ENCODE measurements around the gene CABCOCO1.

Gene CABCOCO1

GRCh38 chr10:61628151-61628874 is 34.4 kb upstream of the CABCOCO1 start:
- Histone ChIP-seq H3K36me3 (no peaks in the 10 kb centered on the region), H3K9me3 (no peaks in the 10 kb centered on the region), H3K27ac (no peak overlapping the region), H3K4me1 (no peaks in the 10 kb centered on the region), H4K20me1 (no peaks in the 10 kb centered on the region), H3K27me3 (no peaks in the 10 kb centered on the region), H3K9ac (no peak overlapping the region), H3K4me2 (no peak overlapping the region), H3K4me3 (no peak overlapping the region)
- TF ChIP-seq Cebpa-rat (IDR thresholded peaks at IDR 0.05) = no peak

- Histone ChIP-seq H3K4me2 (no peak overlapping the region), H4K20me1 (no peaks in the 10 kb centered on the region), H3K9ac (no peak overlapping the region), H3K27ac (no peak overlapping the region), H3K27me3 (no peaks in the 10 kb centered on the region), H3K4me1 (no peaks in the 10 kb centered on the region), H3K9me3 (no peaks in the 10 kb centered on the region), H3K4me3 (no peak overlapping the region), H3K36me3 (no peaks in the 10 kb centered on the region)
- no peak for TF ChIP-seq Cebpa-rat (IDR thresholded peaks at IDR 0.05)
Observed at GRCh38 chr10:61628875-61629513, 33.7 kb upstream of the CABCOCO1 start.

- H3K4me3 ChIP-seq = no peak overlapping the region
- no peaks in the 10 kb centered on the region for H3K9me3 ChIP-seq
- H4K20me1 ChIP-seq = no peaks in the 10 kb centered on the region
- H3K36me3 ChIP-seq = no peaks in the 10 kb centered on the region
- no peaks in the 10 kb centered on the region for H3K27me3 ChIP-seq
- H3K9ac ChIP-seq = no peak overlapping the region
- H3K4me1 ChIP-seq = no peaks in the 10 kb centered on the region
- no peak overlapping the region for H3K4me2 ChIP-seq
- TF ChIP-seq Cebpa-rat (IDR thresholded peaks at IDR 0.05) = no peak
- H3K27ac ChIP-seq = no peak overlapping the region
Observed at GRCh38 chr10:61629576-61629975, 33.2 kb upstream of the CABCOCO1 start.

- Histone ChIP-seq H3K4me1 (no peaks in the 10 kb centered on the region), H3K36me3 (no peaks in the 10 kb centered on the region), H4K20me1 (no peaks in the 10 kb centered on the region), H3K9ac (no peak overlapping the region), H3K9me3 (no peaks in the 10 kb centered on the region), H3K27me3 (no peaks in the 10 kb centered on the region), H3K27ac (no peak overlapping the region), H3K4me2 (no peak overlapping the region), H3K4me3 (no peak overlapping the region)
- no peak for TF ChIP-seq Cebpa-rat (IDR thresholded peaks at IDR 0.05)
Observed at GRCh38 chr10:61632057-61632670, 30.6 kb upstream of the CABCOCO1 start.

- H3K36me3 ChIP-seq = no peaks in the 10 kb centered on the region
- H4K20me1 ChIP-seq = no peaks in the 10 kb centered on the region
- H3K27me3 ChIP-seq = no peaks in the 10 kb centered on the region
- H3K9ac ChIP-seq = no peak overlapping the region
- H3K9me3 ChIP-seq = no peaks in the 10 kb centered on the region
- H3K27ac ChIP-seq = no peak overlapping the region
- TF ChIP-seq Cebpa-rat (IDR thresholded peaks at IDR 0.05) = no peak
- H3K4me3 ChIP-seq = no peak overlapping the region
- no peaks in the 10 kb centered on the region for H3K4me1 ChIP-seq
- H3K4me2 ChIP-seq = no peak overlapping the region
Observed at GRCh38 chr10:61633665-61634064, 29.1 kb upstream of the CABCOCO1 start.

- Histone ChIP-seq H3K9me3 (no peaks in the 10 kb centered on the region), H3K4me1 (no peaks in the 10 kb centered on the region), H3K27ac (no peak overlapping the region), H3K4me2 (no peak overlapping the region), H4K20me1 (no peaks in the 10 kb centered on the region), H3K9ac (no peak overlapping the region), H3K27me3 (no peaks in the 10 kb centered on the region), H3K36me3 (no peaks in the 10 kb centered on the region), H3K4me3 (no peak overlapping the region)
- TF ChIP-seq Cebpa-rat (IDR thresholded peaks at IDR 0.05) = no peak
Observed at GRCh38 chr10:61634746-61635145, 28.0 kb upstream of the CABCOCO1 start.

GRCh38 chr10:61635471-61635870 is 27.3 kb upstream of the CABCOCO1 start:
- Histone ChIP-seq H4K20me1 (no peaks in the 10 kb centered on the region), H3K27me3 (no peaks in the 10 kb centered on the region), H3K4me3 (no peak overlapping the region), H3K4me1 (no peaks in the 10 kb centered on the region), H3K36me3 (no peaks in the 10 kb centered on the region), H3K27ac (no peak overlapping the region), H3K9me3 (no peaks in the 10 kb centered on the region), H3K9ac (no peak overlapping the region), H3K4me2 (no peak overlapping the region)
- TF ChIP-seq Cebpa-rat (IDR thresholded peaks at IDR 0.05) = no peak

- no peak overlapping the region for H3K4me2 ChIP-seq
- H3K9ac ChIP-seq = no peak overlapping the region
- no peaks in the 10 kb centered on the region for H3K9me3 ChIP-seq
- no peak overlapping the region for H3K4me3 ChIP-seq
- no peaks in the 10 kb centered on the region for H3K36me3 ChIP-seq
- TF ChIP-seq Cebpa-rat (IDR thresholded peaks at IDR 0.05) = no peak
- H3K27me3 ChIP-seq = no peaks in the 10 kb centered on the region
- no peak overlapping the region for H3K27ac ChIP-seq
- no peaks in the 10 kb centered on the region for H4K20me1 ChIP-seq
- no peaks in the 10 kb centered on the region for H3K4me1 ChIP-seq
Observed at GRCh38 chr10:61635932-61636331, 26.8 kb upstream of the CABCOCO1 start.

- Histone ChIP-seq H3K4me1 (no peaks in the 10 kb centered on the region), H3K4me3 (no peak overlapping the region), H3K27me3 (no peaks in the 10 kb centered on the region), H3K9ac (no peak overlapping the region), H3K36me3 (no peaks in the 10 kb centered on the region), H4K20me1 (no peaks in the 10 kb centered on the region), H3K27ac (no peak overlapping the region), H3K4me2 (no peak overlapping the region), H3K9me3 (no peaks in the 10 kb centered on the region)
- no peak for TF ChIP-seq Cebpa-rat (IDR thresholded peaks at IDR 0.05)
Observed at GRCh38 chr10:61639952-61640351, 22.8 kb upstream of the CABCOCO1 start.

GRCh38 chr10:61640856-61641255 is 21.9 kb upstream of the CABCOCO1 start:
- no peaks in the 10 kb centered on the region for H4K20me1 ChIP-seq
- H3K27ac ChIP-seq = no peak overlapping the region
- no peak for TF ChIP-seq Cebpa-rat (IDR thresholded peaks at IDR 0.05)
- no peaks in the 10 kb centered on the region for H3K4me1 ChIP-seq
- no peak overlapping the region for H3K4me2 ChIP-seq
- no peaks in the 10 kb centered on the region for H3K27me3 ChIP-seq
- H3K9ac ChIP-seq = no peak overlapping the region
- no peaks in the 10 kb centered on the region for H3K36me3 ChIP-seq
- H3K9me3 ChIP-seq = no peaks in the 10 kb centered on the region
- H3K4me3 ChIP-seq = no peak overlapping the region

All from BLaER1 (cell line).